Activated T-helper 17 cell treated with anti-CD3 and anti-CD28 coated beads, Interleukin-2, amount 50 U/mL, for 72 hours (primary cell): ENCODE measurements around the gene CCNK. TPM values are rescaled to one million over a fixed set of nuclear protein-coding genes. Genes with fewer than 3 reads are reported as not detected.
A peak's percentile ranks its signal among the peaks of the same experiment; 100 is the strongest.

Experiments used
- ATAC-seq: fragments of 150-1000 bp; cut with Tn5 transposase; replicated peaks from 2 replicates; pipeline ENCODE4 v1.10.0; 2021; ENCODE audit warnings: mild to moderate bottlenecking, moderate library complexity
- H3K27ac Mint-ChIP-seq: one replicate; pipeline ENCODE4 v1.8.0; 2022; ENCODE audit warnings: mixed read lengths
- H3K27me3 Mint-ChIP-seq: one replicate; pipeline ENCODE4 v1.8.0; 2022; ENCODE audit warnings: mixed read lengths
- H3K36me3 Mint-ChIP-seq: one replicate; pipeline ENCODE4 v1.8.0; 2022; ENCODE audit warnings: low read depth, mild to moderate bottlenecking, mixed read lengths
- H3K4me1 Mint-ChIP-seq: one replicate; pipeline ENCODE4 v1.8.0; 2022; ENCODE audit warnings: mixed read lengths
- H3K4me3 Mint-ChIP-seq: one replicate; pipeline ENCODE4 v1.8.0; 2022; ENCODE audit warnings: mild to moderate bottlenecking, mixed read lengths
- H3K9me3 Mint-ChIP-seq: one replicate; pipeline ENCODE4 v1.8.0; 2022; ENCODE audit warnings: mixed read lengths
- total RNA-seq, 2 donors: library from RNA; stranded (reverse); gene quantifications; one replicate each; pipeline ENCODE4 v1.2.3, GENCODE V29; 2022

CCNK gene
- total RNA-seq, 2 donors from 2014 or later = 65.7 to 89.0 TPM

- Mint-ChIP-seq H3K27ac (no peak overlapping the region), H3K9me3 (no peaks in the 10 kb centered on the region), H3K4me1 (no peaks in the 10 kb centered on the region), H3K27me3 (no peaks in the 10 kb centered on the region), H3K4me3 (no peak overlapping the region), H3K36me3 (peaks cover 89% of the 10 kb centered on the region)
- no peak for ATAC-seq
These were observed 27.0 kb upstream of the CCNK start for GRCh38 chr14:99454246-99454645.

DNA sequence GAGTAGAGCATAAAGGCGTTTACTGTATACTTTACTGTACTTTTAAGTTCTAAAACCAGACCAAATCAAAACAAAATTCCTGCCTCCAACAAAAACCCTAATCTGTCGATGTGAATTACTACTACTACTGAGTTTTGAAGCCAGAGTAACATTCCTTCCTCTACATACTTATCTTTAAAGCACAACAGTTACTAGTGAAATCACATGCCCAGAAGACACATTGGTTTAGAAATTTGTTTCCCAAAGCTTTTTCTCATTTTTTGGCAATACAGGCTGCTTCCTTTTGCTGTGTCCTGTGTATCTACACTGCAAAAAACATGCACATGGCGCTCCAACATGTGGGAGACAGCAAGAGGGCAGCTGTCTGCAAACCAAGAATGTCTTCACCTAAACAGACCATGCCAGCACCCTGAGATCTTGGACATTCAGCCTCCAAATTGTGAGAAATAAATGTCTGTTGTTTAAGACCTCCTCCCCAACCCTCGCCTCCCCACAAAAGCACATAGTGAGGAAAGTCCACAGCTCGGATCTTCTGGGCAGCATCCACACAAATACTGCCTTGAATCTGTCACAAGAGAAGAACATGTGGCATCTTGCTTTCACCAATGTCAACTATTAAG lies 21.6 kb upstream of the CCNK start:
- H3K27me3 Mint-ChIP-seq = no peaks in the 10 kb centered on the region
- H3K4me1 Mint-ChIP-seq = peaks cover 5% of the 10 kb centered on the region
- H3K9me3 Mint-ChIP-seq = no peaks in the 10 kb centered on the region
- no peak for ATAC-seq
- peaks cover 90% of the 10 kb centered on the region for H3K36me3 Mint-ChIP-seq
- H3K4me3 Mint-ChIP-seq = no peak overlapping the region
- H3K27ac Mint-ChIP-seq = peak overlapping the region; percentile 59

- peak overlapping the region; percentile 49 for H3K27ac Mint-ChIP-seq
- no peak for ATAC-seq
- peaks cover 92% of the 10 kb centered on the region for H3K36me3 Mint-ChIP-seq
These were observed 20.4 kb upstream of the CCNK start for GRCh38 chr14:99460793-99461192.

GRCh38 chr14:99461411-99462085 lies 19.7 kb upstream of the CCNK start:
- no peaks in the 10 kb centered on the region for H3K27me3 Mint-ChIP-seq
- H3K27ac Mint-ChIP-seq = peak overlapping the region; percentile 49
- H3K9me3 Mint-ChIP-seq = no peaks in the 10 kb centered on the region
- no peak for ATAC-seq
- peaks cover 5% of the 10 kb centered on the region for H3K4me1 Mint-ChIP-seq
- H3K4me3 Mint-ChIP-seq = no peak overlapping the region
- peaks cover 94% of the 10 kb centered on the region for H3K36me3 Mint-ChIP-seq

More at GRCh38 chr14:99460793-99461192, 20.4 kb upstream of the CCNK start:
- H3K4me1 Mint-ChIP-seq = peaks cover 5% of the 10 kb centered on the region
- H3K27me3 Mint-ChIP-seq = no peaks in the 10 kb centered on the region
- no peaks in the 10 kb centered on the region for H3K9me3 Mint-ChIP-seq
- no peak overlapping the region for H3K4me3 Mint-ChIP-seq

DNA sequence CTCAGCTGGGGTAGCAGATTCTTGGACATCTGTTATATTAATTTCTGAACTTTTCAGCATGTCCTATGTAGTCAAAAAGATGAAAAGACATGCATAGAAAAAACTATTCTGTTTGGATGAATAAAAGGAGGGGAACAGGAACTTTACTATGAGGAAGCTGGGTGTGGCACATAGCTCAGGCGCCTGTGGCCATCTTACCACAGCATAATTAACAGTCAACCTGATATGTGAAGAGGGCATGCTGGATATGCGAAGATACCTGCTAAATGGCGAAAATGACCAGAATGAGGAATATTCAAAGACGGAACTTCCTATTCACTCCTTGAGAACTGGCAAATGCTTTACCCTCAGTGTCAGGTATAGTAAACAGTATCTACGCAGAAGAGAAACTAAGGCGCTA lies 19.0 kb upstream of the CCNK start:
- Mint-ChIP-seq H3K4me3 (no peak overlapping the region), H3K36me3 (peaks cover 87% of the 10 kb centered on the region)
- ATAC-seq = no peak

DNA sequence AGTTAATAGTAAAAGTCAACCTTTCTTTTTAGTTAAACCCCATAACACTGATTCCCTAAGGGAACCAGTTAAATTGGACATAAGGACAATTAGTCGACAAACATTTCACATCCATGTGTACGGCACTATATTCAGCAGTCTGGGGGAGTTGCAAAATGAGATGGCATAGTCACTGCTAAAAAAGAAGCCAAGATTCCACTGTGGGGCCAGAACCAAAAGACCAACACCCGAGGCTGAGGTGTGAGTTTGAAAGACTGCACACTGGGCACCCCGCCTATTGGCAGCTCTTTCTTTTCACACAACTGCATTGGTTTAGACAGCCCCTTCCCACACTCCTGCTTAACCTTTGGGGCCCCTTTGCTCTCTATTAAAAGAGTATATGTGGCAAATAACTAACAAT lies 17.2 kb upstream of the CCNK start:
- Mint-ChIP-seq H3K36me3 (peaks cover 71% of the 10 kb centered on the region), H3K9me3 (no peaks in the 10 kb centered on the region), H3K27me3 (no peaks in the 10 kb centered on the region), H3K27ac (no peak overlapping the region), H3K4me3 (no peak overlapping the region), H3K4me1 (peaks cover 19% of the 10 kb centered on the region)
- no peak for ATAC-seq

More for the DNA sequence above, 19.0 kb upstream of the CCNK start:
- Mint-ChIP-seq H3K9me3 (no peaks in the 10 kb centered on the region), H3K4me1 (peaks cover 5% of the 10 kb centered on the region), H3K27ac (no peak overlapping the region), H3K27me3 (no peaks in the 10 kb centered on the region)

DNA sequence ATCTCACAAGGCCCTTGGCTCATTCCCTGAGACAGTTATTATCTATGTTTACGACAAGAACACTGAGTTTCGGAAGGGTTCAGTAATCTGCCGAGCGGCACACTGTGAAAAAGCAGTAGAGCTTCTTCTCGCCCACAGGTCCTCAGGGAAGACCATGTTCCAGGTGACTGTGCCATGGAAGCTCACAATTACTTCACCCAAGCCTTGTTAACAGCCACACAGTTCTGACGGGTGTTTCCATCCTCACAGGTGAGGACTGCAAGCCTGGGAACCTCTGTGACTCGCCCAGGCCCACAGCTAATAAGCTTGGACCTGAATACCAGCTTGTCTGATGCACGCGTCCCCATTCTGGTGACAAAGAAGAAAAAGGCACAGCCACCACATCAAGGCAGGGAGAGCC lies 15.9 kb upstream of the CCNK start:
- ATAC-seq = no peak
- Mint-ChIP-seq H3K27me3 (no peaks in the 10 kb centered on the region), H3K4me3 (no peak overlapping the region), H3K36me3 (peaks cover 60% of the 10 kb centered on the region), H3K27ac (no peak overlapping the region), H3K4me1 (peaks cover 26% of the 10 kb centered on the region), H3K9me3 (no peaks in the 10 kb centered on the region)

GRCh38 chr14:99466758-99467157 lies 14.5 kb upstream of the CCNK start:
- Mint-ChIP-seq H3K4me3 (no peak overlapping the region), H3K36me3 (peaks cover 46% of the 10 kb centered on the region), H3K27me3 (no peaks in the 10 kb centered on the region), H3K27ac (no peak overlapping the region), H3K9me3 (no peaks in the 10 kb centered on the region), H3K4me1 (peaks cover 31% of the 10 kb centered on the region)
- ATAC-seq = no peak

GRCh38 chr14:99467336-99468078 lies 13.7 kb upstream of the CCNK start:
- no peak for ATAC-seq
- no peaks in the 10 kb centered on the region for H3K9me3 Mint-ChIP-seq
- no peak overlapping the region for H3K4me3 Mint-ChIP-seq
- H3K27me3 Mint-ChIP-seq = no peaks in the 10 kb centered on the region
- H3K36me3 Mint-ChIP-seq = peaks cover 38% of the 10 kb centered on the region
- peaks cover 31% of the 10 kb centered on the region for H3K4me1 Mint-ChIP-seq
- H3K27ac Mint-ChIP-seq = peak overlapping the region; percentile 87

- ATAC-seq = no peak
- peak overlapping the region; percentile 87 for H3K27ac Mint-ChIP-seq
- H3K36me3 Mint-ChIP-seq = peaks cover 33% of the 10 kb centered on the region
- no peaks in the 10 kb centered on the region for H3K27me3 Mint-ChIP-seq
- H3K4me3 Mint-ChIP-seq = no peak overlapping the region
- H3K4me1 Mint-ChIP-seq = peaks cover 31% of the 10 kb centered on the region
- no peaks in the 10 kb centered on the region for H3K9me3 Mint-ChIP-seq
These were observed 13.1 kb upstream of the CCNK start for GRCh38 chr14:99468081-99468480.

- H3K27me3 Mint-ChIP-seq = no peaks in the 10 kb centered on the region
- peaks cover 31% of the 10 kb centered on the region for H3K4me1 Mint-ChIP-seq
- H3K36me3 Mint-ChIP-seq = peaks cover 23% of the 10 kb centered on the region
- no peak overlapping the region for H3K4me3 Mint-ChIP-seq
- no peaks in the 10 kb centered on the region for H3K9me3 Mint-ChIP-seq
- H3K27ac Mint-ChIP-seq = peak overlapping the region; percentile 87
- no peak for ATAC-seq
These were observed 12.2 kb upstream of the CCNK start for GRCh38 chr14:99468836-99469592.

GRCh38 chr14:99471731-99472130 lies 9.5 kb upstream of the CCNK start:
- ATAC-seq = no peak
- H3K4me3 Mint-ChIP-seq = no peak overlapping the region
- no peak overlapping the region for H3K27ac Mint-ChIP-seq
- no peaks in the 10 kb centered on the region for H3K27me3 Mint-ChIP-seq
- peaks cover 39% of the 10 kb centered on the region for H3K4me1 Mint-ChIP-seq
- H3K9me3 Mint-ChIP-seq = no peaks in the 10 kb centered on the region
- no peaks in the 10 kb centered on the region for H3K36me3 Mint-ChIP-seq

DNA sequence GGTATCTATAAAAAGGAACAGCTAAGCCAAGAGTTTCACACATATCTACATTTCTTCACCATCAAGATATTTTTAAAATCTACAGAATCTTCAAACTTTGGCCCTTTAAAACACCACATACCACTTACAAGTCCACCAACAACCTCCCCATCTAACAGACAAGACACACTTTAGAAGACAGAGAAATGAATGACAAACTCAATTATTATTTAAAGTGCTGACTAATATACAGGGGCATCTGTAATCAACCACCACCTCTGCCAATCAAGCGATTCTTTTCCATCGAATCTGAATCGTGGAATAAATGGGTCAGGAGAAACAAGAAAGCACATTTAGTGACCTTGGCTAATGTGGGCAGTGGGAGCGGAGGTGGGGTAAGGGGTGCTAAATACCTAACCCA lies 8.3 kb upstream of the CCNK start:
- Mint-ChIP-seq H3K4me1 (peaks cover 35% of the 10 kb centered on the region), H3K27ac (no peak overlapping the region), H3K9me3 (no peaks in the 10 kb centered on the region), H3K36me3 (no peaks in the 10 kb centered on the region), H3K4me3 (no peak overlapping the region), H3K27me3 (no peaks in the 10 kb centered on the region)
- ATAC-seq = no peak

DNA sequence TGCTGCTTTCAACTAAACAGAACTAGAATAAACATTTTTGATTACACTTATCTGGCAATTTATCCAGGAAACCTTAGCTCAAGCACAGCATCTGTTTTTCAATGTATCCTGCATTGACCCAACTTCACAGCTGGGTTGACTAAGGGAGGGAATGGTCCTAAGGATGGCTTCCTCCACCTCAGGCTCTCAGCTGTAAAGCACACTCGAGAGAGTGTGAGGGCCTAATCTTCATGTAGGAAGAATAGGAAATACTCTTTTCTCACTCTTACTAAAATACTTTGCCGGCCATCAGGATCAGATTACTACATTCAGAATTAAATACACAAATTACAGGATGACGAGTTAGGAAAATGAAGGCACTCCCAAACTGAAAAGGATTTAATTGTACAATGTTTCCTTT lies 7.8 kb upstream of the CCNK start:
- peaks cover 1% of the 10 kb centered on the region for H3K36me3 Mint-ChIP-seq
- H3K4me3 Mint-ChIP-seq = no peak overlapping the region
- peaks cover 35% of the 10 kb centered on the region for H3K4me1 Mint-ChIP-seq
- H3K27ac Mint-ChIP-seq = no peak overlapping the region
- H3K9me3 Mint-ChIP-seq = no peaks in the 10 kb centered on the region
- H3K27me3 Mint-ChIP-seq = no peaks in the 10 kb centered on the region
- ATAC-seq = no peak
